ENCODE results near the gene TH. TPM values are rescaled to one million over a fixed set of nuclear protein-coding genes. Genes with fewer than 3 reads are reported as not detected.
A peak's percentile ranks its signal among the peaks of the same experiment; 100 is the strongest.

The TH gene
- total RNA-seq, 1 experiment from 2014 or later: not detected

DNA sequence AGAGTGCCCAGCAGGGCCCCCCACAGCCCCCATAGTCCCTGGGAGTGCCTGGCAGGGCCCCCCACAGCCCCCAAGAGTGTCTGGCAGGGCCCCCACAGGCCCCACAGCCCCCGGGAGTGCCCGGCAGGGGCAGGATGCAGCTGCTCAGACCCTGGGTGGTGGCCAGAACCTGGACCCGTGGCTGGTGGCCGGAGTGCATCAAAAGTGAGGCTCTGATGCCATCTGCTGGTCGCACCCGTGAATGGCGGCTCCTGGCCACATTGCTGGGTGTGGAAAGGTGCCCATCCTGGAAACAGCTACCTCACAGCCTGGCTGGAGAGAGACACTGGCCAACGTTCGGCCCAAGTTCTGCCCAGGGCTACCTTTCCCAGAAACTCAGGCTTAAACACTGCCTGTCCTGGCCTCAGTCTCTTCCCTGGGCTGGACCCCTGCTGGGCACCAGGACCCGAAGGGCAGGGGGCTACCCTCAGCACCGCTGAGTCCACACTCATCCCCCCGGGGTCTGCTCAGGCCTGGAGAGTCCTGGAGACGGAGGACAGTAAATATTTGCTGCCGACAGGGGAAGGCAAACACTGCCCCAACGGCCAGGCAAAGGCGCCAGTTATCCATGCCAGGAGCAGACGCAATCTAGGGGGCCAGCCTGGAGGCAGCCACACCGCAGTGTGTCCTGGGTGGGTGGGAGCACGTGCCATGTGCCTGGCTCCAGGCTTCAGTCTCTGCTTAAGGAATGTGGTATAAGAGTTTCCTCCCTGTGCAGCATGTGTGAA is 15.0 kb downstream of the TH start:
- Histone ChIP-seq H3K4me3 (ENCODE audit: low read depth, low read length) (no peak overlapping the region), H3K36me3 (ENCODE audit: control insufficient read depth, insufficient read depth, low read length) (no peaks in the 10 kb centered on the region), H3K4me1 (no peaks in the 10 kb centered on the region), H3K9me3 (no peaks in the 10 kb centered on the region), H3K27me3 (replicated peaks; ENCODE audit: control insufficient read depth, insufficient read depth, low read length) (no peaks in the 10 kb centered on the region)
- BruUV-seq (replicated peaks): no TSS peak
- intact Hi-C loops (cut with micrococcal nuclease; ENCODE audit: unreplicated experiment): no loop called here
- CTCF ChIA-PET: interaction anchor here (0.6 to 2.1 kb wide), 35 partner anchors 9 to 610 kb away, joined by 3 to 27 read pairs (median 5); no protein-coding TSS in a partner anchor
- Mint-ChIP-seq H3K4me3 (ENCODE audit: unreplicated experiment) (no peak overlapping the region), H3K9me3 (ENCODE audit: unreplicated experiment) (no peaks in the 10 kb centered on the region), H3K27me3 (ENCODE audit: insufficient read depth, unreplicated experiment) (no peaks in the 10 kb centered on the region), H3K36me3 (ENCODE audit: insufficient read depth, unreplicated experiment) (no peaks in the 10 kb centered on the region), H3K4me1 (ENCODE audit: low read depth, unreplicated experiment) (no peaks in the 10 kb centered on the region), H3K27ac (ENCODE audit: unreplicated experiment) (no peak overlapping the region)
- POLR2A ChIA-PET: interaction anchor here (0.5 to 1.0 kb wide), 2 partner anchors 46 to 318 kb away, joined by 3 to 5 read pairs; partner anchors contain the start of gene TNNI2
- TF ChIP-seq, protein P1, sequence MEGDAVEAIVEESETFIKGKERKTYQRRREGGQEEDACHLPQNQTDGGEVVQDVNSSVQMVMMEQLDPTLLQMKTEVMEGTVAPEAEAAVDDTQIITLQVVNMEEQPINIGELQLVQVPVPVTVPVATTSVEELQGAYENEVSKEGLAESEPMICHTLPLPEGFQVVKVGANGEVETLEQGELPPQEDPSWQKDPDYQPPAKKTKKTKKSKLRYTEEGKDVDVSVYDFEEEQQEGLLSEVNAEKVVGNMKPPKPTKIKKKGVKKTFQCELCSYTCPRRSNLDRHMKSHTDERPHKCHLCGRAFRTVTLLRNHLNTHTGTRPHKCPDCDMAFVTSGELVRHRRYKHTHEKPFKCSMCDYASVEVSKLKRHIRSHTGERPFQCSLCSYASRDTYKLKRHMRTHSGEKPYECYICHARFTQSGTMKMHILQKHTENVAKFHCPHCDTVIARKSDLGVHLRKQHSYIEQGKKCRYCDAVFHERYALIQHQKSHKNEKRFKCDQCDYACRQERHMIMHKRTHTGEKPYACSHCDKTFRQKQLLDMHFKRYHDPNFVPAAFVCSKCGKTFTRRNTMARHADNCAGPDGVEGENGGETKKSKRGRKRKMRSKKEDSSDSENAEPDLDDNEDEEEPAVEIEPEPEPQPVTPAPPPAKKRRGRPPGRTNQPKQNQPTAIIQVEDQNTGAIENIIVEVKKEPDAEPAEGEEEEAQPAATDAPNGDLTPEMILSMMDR (IDR thresholded peaks at IDR 0.05; ENCODE audit: insufficient read depth in 1 of 2, low read depth in 1 of 2, low read length in 1 of 2, severe bottlenecking in 1 of 2, unreplicated experiment in 1 of 2): peak; percentile 96 to 98
- peak; percentile 88 to 93 for DNase-seq

DNA sequence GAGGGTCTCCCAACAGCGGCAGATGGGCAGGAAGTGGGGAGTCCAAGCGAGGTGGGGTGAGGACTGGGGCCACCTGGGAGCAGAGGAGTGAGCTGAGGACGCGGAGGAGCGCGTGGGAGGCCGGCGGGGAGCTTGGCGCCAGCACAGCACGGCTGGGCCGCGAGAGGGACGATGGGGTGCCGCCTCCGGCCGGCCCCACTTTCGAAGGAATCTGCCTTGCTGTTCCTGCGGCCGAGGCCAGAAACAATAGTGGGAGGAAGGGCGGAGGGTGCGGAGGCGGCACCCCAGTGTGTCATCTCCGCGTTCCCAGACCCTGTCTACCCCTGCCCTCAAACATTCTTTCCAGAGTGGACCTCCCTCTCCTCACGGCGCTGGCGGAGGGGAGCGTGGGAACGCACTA is 16.1 kb downstream of the TH start:
- H3K27ac Mint-ChIP-seq (ENCODE audit: unreplicated experiment): no peak overlapping the region
- TF ChIP-seq, protein P1 (IDR thresholded peaks at IDR 0.05; ENCODE audit: insufficient read depth in 1 of 2, low read depth in 1 of 2, low read length in 1 of 2, severe bottlenecking in 1 of 2, unreplicated experiment in 1 of 2): no peak
- no peak overlapping the region for H3K4me3 ChIP-seq (ENCODE audit: low read depth, low read length)
- no peak for DNase-seq
- H3K4me1 ChIP-seq: no peaks in the 10 kb centered on the region; the same call in 1 of the 2 replicates
- H3K9me3 ChIP-seq: no peaks in the 10 kb centered on the region
- H3K36me3 Mint-ChIP-seq (ENCODE audit: insufficient read depth, unreplicated experiment): no peaks in the 10 kb centered on the region
- no peaks in the 10 kb centered on the region for H3K4me1 Mint-ChIP-seq (ENCODE audit: low read depth, unreplicated experiment)
- ChIA-PET POLR2A (no interaction called here), CTCF (interaction anchor here (0.9 to 8.1 kb wide), 26 partner anchors 8 to 609 kb away, joined by 3 to 168 read pairs (median 7); partner anchors contain the start of gene INS)
- BruUV-seq (replicated peaks): no TSS peak
- H3K36me3 ChIP-seq (ENCODE audit: control insufficient read depth, insufficient read depth, low read length): no peaks in the 10 kb centered on the region
- H3K9me3 Mint-ChIP-seq (ENCODE audit: unreplicated experiment): no peaks in the 10 kb centered on the region
- H3K27me3 ChIP-seq (replicated peaks; ENCODE audit: control insufficient read depth, insufficient read depth, low read length): no peaks in the 10 kb centered on the region
- no peaks in the 10 kb centered on the region for H3K27me3 Mint-ChIP-seq (ENCODE audit: insufficient read depth, unreplicated experiment)
- intact Hi-C loops (cut with micrococcal nuclease; ENCODE audit: unreplicated experiment): no loop called here
- H3K4me3 Mint-ChIP-seq (ENCODE audit: unreplicated experiment): no peak overlapping the region

DNA sequence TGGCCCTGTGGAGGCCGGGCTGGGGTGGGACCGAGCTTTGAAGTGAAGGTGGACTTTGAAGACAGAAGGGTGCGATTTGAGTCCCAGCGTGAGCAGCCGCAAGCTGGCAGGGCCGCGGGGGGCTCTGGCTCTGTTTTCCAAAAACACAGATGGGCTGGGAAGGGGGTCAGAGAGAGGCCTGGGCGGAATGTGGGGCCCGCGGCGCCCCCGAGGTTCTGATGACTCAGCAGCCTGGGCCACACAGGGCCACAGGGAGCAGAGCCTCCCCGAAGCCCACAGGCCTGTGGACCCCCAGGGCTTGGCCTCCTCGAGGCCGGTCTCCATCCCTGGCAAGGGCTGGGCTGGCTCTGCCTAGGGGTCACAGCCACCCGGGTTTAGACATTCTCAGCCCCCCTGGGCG is 16.7 kb downstream of the TH start:
- TF ChIP-seq, protein P1 (IDR thresholded peaks at IDR 0.05; ENCODE audit: insufficient read depth in 1 of 2, low read depth in 1 of 2, low read length in 1 of 2, severe bottlenecking in 1 of 2, unreplicated experiment in 1 of 2): no peak
- no peaks in the 10 kb centered on the region for H3K9me3 Mint-ChIP-seq (ENCODE audit: unreplicated experiment)
- H3K4me1 Mint-ChIP-seq (ENCODE audit: low read depth, unreplicated experiment): no peaks in the 10 kb centered on the region
- intact Hi-C loops (cut with micrococcal nuclease; ENCODE audit: unreplicated experiment): no loop called here
- H3K36me3 Mint-ChIP-seq (ENCODE audit: insufficient read depth, unreplicated experiment): no peaks in the 10 kb centered on the region
- ChIA-PET POLR2A (no interaction called here), CTCF (interaction anchor here (1.6 to 8.1 kb wide), 2 partner anchors 11 to 463 kb away, joined by 3 to 168 read pairs; partner anchors contain the start of gene INS)
- H3K27ac Mint-ChIP-seq (ENCODE audit: unreplicated experiment): no peak overlapping the region
- Histone ChIP-seq H3K27me3 (replicated peaks; ENCODE audit: control insufficient read depth, insufficient read depth, low read length) (no peaks in the 10 kb centered on the region), H3K4me1 (no peaks in the 10 kb centered on the region; the same call in 1 of the 2 replicates), H3K36me3 (ENCODE audit: control insufficient read depth, insufficient read depth, low read length) (no peaks in the 10 kb centered on the region), H3K9me3 (no peaks in the 10 kb centered on the region), H3K4me3 (ENCODE audit: low read depth, low read length) (no peak overlapping the region)
- BruUV-seq (replicated peaks): no TSS peak
- DNase-seq: no peak
- no peak overlapping the region for H3K4me3 Mint-ChIP-seq (ENCODE audit: unreplicated experiment)
- no peaks in the 10 kb centered on the region for H3K27me3 Mint-ChIP-seq (ENCODE audit: insufficient read depth, unreplicated experiment)
